Endothelial cell of umbilical vein (primary cell): ENCODE measurements around the gene GP5. TPM values are rescaled to one million over a fixed set of nuclear protein-coding genes. Genes with fewer than 3 reads are reported as not detected.

Source experiments
- BruUV-seq: library from RNA; stranded (reverse); fragments of 400-500 nt; replicated peaks from 2 replicates; lab custom pipeline; 2021; lab: Mats Ljungman, UMichigan
- CTCF ChIA-PET: fragments of 300-600, 350-600 bp; sonication (Branson Sonifier 250); formaldehyde crosslinking; loops from one replicate; lab custom pipeline; 2021; ENCODE audit warnings: antibody characterized with exemption, inconsistent platforms; lab: Charles Lee
- POLR2A ChIA-PET: fragments of 300-600, 350-600 bp; sonication (Branson Sonifier 250); formaldehyde crosslinking; loops from one replicate; lab custom pipeline; 2021; ENCODE audit warnings: antibody characterized with exemption, inconsistent platforms; lab: Charles Lee
- DNase-seq: peaks from one replicate; pipeline ENCODE4 v3.0.0-alpha.2; 2011; ENCODE audit warnings: low read depth, low spot score
- FAIRE-seq: peaks from 2 replicates; lab custom pipeline; 2011; peaks lifted over from hg19 to GRCh38; lab: Jason Lieb, UNC
- H2AFZ ChIP-seq: 2 replicates; pipeline ENCODE4 v1.6.0; 2012; ENCODE audit warnings: low read depth, low read length, control low read depth, inconsistent platforms
- H3K27ac ChIP-seq: 2 replicates; pipeline ENCODE4 v1.5.1; 2011; ENCODE audit warnings: low read depth, mild to moderate bottlenecking, control low read depth, low read length, moderate library complexity; ENCODE audit not compliant: insufficient read depth
- H3K27me3 ChIP-seq, 2 experiments: 2 replicates each; pipeline versions ENCODE4 v1.6.0 to v1.6.1; 2011; ENCODE audit warnings: low read length in 2 of 2, mixed read lengths in 1 of 2; ENCODE audit not compliant: control insufficient read depth in 2 of 2, insufficient read depth in 2 of 2
- H3K36me3 ChIP-seq, 2 experiments: 2 replicates in 1 of 2; 3 replicates in 1 of 2; pipeline ENCODE4 v1.5.1; 2011; ENCODE audit warnings: low read length in 2 of 2, mild to moderate bottlenecking in 1 of 2, moderate library complexity in 1 of 2; ENCODE audit not compliant: control insufficient read depth in 2 of 2, insufficient read depth in 2 of 2; ENCODE audit errors: extremely low read depth in 1 of 2
- H3K4me1 ChIP-seq: 3 replicates; pipeline ENCODE4 v1.5.1; 2011; ENCODE audit warnings: mild to moderate bottlenecking, low read length; ENCODE audit not compliant: control insufficient read depth, insufficient read depth; ENCODE audit errors: extremely low read depth
- H3K4me2 ChIP-seq: 2 replicates; pipeline ENCODE4 v1.6.1; 2011; ENCODE audit warnings: low read length, control low read depth, mixed read lengths; ENCODE audit not compliant: insufficient read depth
- H3K4me3 ChIP-seq, 3 experiments: fragments of 200-600 bp in 1 of 3; sonication (generic), shearing (Covaris generic) in 1 of 3; replicated peaks in 1 of 3; 2 replicates each; pipeline ENCODE4 v1.5.1; 2011 to 2016; ENCODE audit warnings: control low read depth in 3 of 3, low read length in 3 of 3, mild to moderate bottlenecking in 2 of 3, inconsistent platforms in 1 of 3, low read depth in 1 of 3, moderate library complexity in 1 of 3; ENCODE audit not compliant: insufficient read depth in 1 of 3
- H3K79me2 ChIP-seq: 2 replicates; pipeline ENCODE4 v1.6.0; 2012; ENCODE audit warnings: low read length, inconsistent platforms; ENCODE audit not compliant: control insufficient read depth, insufficient read depth
- H3K9ac ChIP-seq: replicated peaks from 2 replicates; pipeline ENCODE3; 2011; ENCODE audit warnings: low read length, control low read depth; ENCODE audit not compliant: insufficient read depth; ENCODE audit errors: extremely low read depth
- H3K9me1 ChIP-seq: replicated peaks from 3 replicates; pipeline ENCODE4 v1.6.0; 2011; ENCODE audit warnings: mild to moderate bottlenecking, low read length; ENCODE audit not compliant: control insufficient read depth, insufficient read depth; ENCODE audit errors: extremely low read depth
- H3K9me3 ChIP-seq: replicated peaks from 2 replicates; pipeline ENCODE4 v1.5.1; 2012; ENCODE audit warnings: low read length, inconsistent platforms; ENCODE audit not compliant: control insufficient read depth, insufficient read depth
- H4K20me1 ChIP-seq: replicated peaks from 2 replicates; pipeline ENCODE3; 2011; ENCODE audit warnings: mild to moderate bottlenecking, low read length; ENCODE audit not compliant: control insufficient read depth, insufficient read depth; ENCODE audit errors: extremely low read depth
- EZH2 ChIP-seq: IDR thresholded peaks from 2 replicates; pipeline ENCODE4 v1.6.1; 2012; ENCODE audit warnings: borderline replicate concordance, low read depth, mild to moderate bottlenecking, moderate library complexity, low read length, inconsistent platforms; ENCODE audit not compliant: severe bottlenecking
- FOS ChIP-seq: IDR thresholded peaks from 2 replicates; pipeline ENCODE4 v1.6.1; 2011; ENCODE audit warnings: mild to moderate bottlenecking, low read length, moderate library complexity, borderline replicate concordance; ENCODE audit not compliant: insufficient read depth
- GATA2 ChIP-seq: IDR thresholded peaks from 2 replicates; pipeline ENCODE4 v1.7.0; 2011; ENCODE audit warnings: low read depth, mild to moderate bottlenecking, moderate library complexity, mixed read lengths, low read length; ENCODE audit not compliant: insufficient read length, insufficient read depth
- JUN ChIP-seq: IDR thresholded peaks from 2 replicates; pipeline ENCODE4 v1.6.1; 2011; ENCODE audit warnings: borderline replicate concordance, low read depth; ENCODE audit not compliant: insufficient read length, insufficient read depth
- MAX ChIP-seq: IDR thresholded peaks from 2 replicates; pipeline ENCODE4 v1.6.1; 2011; ENCODE audit not compliant: insufficient read depth, insufficient read length
- MYC ChIP-seq: IDR thresholded peaks from one replicate; pipeline ENCODE4 v1.6.1; 2011; ENCODE audit warnings: mild to moderate bottlenecking, low read depth, low read length
- POLR2A ChIP-seq: IDR thresholded peaks from 2 replicates; pipeline ENCODE4 v1.6.1; 2012; ENCODE audit warnings: low read depth, mild to moderate bottlenecking, control low read depth, low read length
- POLR2AphosphoS5 ChIP-seq: IDR thresholded peaks from 2 replicates; pipeline ENCODE4 v1.6.1; 2012; ENCODE audit warnings: low read depth, mild to moderate bottlenecking, control low read depth, low read length, moderate library complexity; ENCODE audit not compliant: insufficient read depth
- dilution Hi-C: fragments of 300-500 bp; cut with MboI; formaldehyde crosslinking; loops from one replicate; pipeline ENCODE4 v1.15.0; 2019; ENCODE audit warnings: low sequenced_read_pairs; ENCODE audit not compliant: extremely low pct_ligation_motif_present
- intact Hi-C: fragments of 100-400 bp; cut with micrococcal nuclease; formaldehyde crosslinking; loops from one replicate; pipeline ENCODE4 v1.10.0; 2022
- polyA plus RNA-seq, 4 experiments: library from polyadenylated mRNA; depleted of rRNA in 3 of 4; stranded (reverse) in 3 of 4; unstranded in 1 of 4; fragments of >200 nt; gene quantifications; 2 replicates each; pipeline versions ENCODE4 v1.2.1 to v1.2.3, GENCODE V29; 2011 to 2012; ENCODE audit warnings: missing spikeins in 1 of 4
- total RNA-seq: library from RNA; stranded (reverse); gene quantifications from 2 replicates; pipeline ENCODE4 v1.2.3, GENCODE V29; 2021
- TF ChIP-seq, protein P1 (sequence below), 2 donors: IDR thresholded peaks; 1 replicate in 1 of 2; 2 replicates in 1 of 2; pipeline ENCODE4 v1.5.1; 2011; ENCODE audit warnings: low read length in 2 of 2, mild to moderate bottlenecking in 2 of 2, moderate library complexity in 2 of 2, control low read depth in 1 of 2, inconsistent platforms in 1 of 2, low read depth in 1 of 2; ENCODE audit not compliant: insufficient read depth in 1 of 2; ENCODE audit errors: extremely low read depth in 1 of 2

The GP5 gene
- total and polyA plus RNA-seq, 2 donors (not counting 3 experiments of a cell fraction or from before 2014, with no cell fraction given), result 0.06 to 0.11 TPM

- POLR2A ChIA-PET, result no interaction called here
Observed at GRCh38 chr3:194365978-194366490, 33.0 kb downstream of the GP5 start.

More at GRCh38 chr3:194365978-194366490, 33.0 kb downstream of the GP5 start:
- no peaks in the 10 kb centered on the region for H3K79me2 ChIP-seq
- H3K4me1 ChIP-seq, result peaks cover 5% of the 10 kb centered on the region
- no TSS peak for BruUV-seq
- H3K36me3 ChIP-seq, result no peaks in the 10 kb centered on the region
- no peaks in the 10 kb centered on the region for H3K9me3 ChIP-seq
- CTCF ChIA-PET, result interaction anchor here (1.0 to 1.5 kb wide), 2 partner anchors 15 to 133 kb away, joined by 3 to 4 read pairs; partner anchors contain the start of gene CPN2
- H3K27me3 ChIP-seq, result peaks cover 19 to 21% of the 10 kb centered on the region in 2 experiments
- intact Hi-C loops (no loop called here), dilution Hi-C loops (no loop called here)
- no peak overlapping the region for H3K4me3 ChIP-seq
- H2AFZ ChIP-seq, result no peak overlapping the region
- FAIRE-seq (no peak), DNase-seq (no peak)
- no peak overlapping the region for H3K4me2 ChIP-seq
- no peak overlapping the region for H3K9ac ChIP-seq
- TF ChIP-seq, protein P1, sequence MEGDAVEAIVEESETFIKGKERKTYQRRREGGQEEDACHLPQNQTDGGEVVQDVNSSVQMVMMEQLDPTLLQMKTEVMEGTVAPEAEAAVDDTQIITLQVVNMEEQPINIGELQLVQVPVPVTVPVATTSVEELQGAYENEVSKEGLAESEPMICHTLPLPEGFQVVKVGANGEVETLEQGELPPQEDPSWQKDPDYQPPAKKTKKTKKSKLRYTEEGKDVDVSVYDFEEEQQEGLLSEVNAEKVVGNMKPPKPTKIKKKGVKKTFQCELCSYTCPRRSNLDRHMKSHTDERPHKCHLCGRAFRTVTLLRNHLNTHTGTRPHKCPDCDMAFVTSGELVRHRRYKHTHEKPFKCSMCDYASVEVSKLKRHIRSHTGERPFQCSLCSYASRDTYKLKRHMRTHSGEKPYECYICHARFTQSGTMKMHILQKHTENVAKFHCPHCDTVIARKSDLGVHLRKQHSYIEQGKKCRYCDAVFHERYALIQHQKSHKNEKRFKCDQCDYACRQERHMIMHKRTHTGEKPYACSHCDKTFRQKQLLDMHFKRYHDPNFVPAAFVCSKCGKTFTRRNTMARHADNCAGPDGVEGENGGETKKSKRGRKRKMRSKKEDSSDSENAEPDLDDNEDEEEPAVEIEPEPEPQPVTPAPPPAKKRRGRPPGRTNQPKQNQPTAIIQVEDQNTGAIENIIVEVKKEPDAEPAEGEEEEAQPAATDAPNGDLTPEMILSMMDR (IDR thresholded peaks at IDR 0.05; ENCODE audit: extremely low read depth in 1 of 2, insufficient read depth in 1 of 2, low read depth in 1 of 2, low read length in 2 of 2), result no peak
- TF ChIP-seq POLR2A, result no peak
- no peak for TF ChIP-seq EZH2
- TF ChIP-seq POLR2AphosphoS5, result no peak
- TF ChIP-seq MAX, result no peak
- no peak for TF ChIP-seq MYC
- no peak for TF ChIP-seq JUN
- no peak for TF ChIP-seq GATA2
- TF ChIP-seq FOS, result no peak
- H4K20me1 ChIP-seq, result no peaks in the 10 kb centered on the region
- no peaks in the 10 kb centered on the region for H3K9me1 ChIP-seq
- H3K27ac ChIP-seq, result no peak overlapping the region
